DMS 273 treated with DMSO at 0.1 percent for 48 hours (cell line): ENCODE results near the gene FAXC.
"Not testable (repeated sequence)": the region's sequence is repeated elsewhere in the genome, so short reads cannot be mapped to it uniquely, and the experiment has no call there.

Source experiments
- DNase-seq: peaks from one replicate; lab custom pipeline; 2025; lab: John Stamatoyannopoulos, UW

The FAXC gene

DNA sequence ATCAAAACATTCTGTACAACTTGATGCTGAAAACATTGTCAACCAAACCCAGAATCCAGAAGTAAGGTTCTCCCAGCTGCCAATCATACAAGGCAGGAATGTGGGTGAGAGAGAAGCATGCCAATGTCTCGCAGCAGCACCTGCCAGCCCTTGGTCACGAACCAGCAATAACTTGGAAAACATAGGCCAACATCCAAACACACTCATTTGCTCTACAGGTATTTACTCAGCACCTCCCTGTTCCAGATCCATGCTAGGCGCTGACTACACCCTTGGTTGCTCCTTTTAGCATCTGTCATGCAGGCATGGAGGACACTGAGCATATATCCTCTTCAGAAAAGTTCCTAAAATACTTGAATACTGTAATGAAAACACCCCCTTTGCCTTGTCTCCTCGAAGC is 63.6 kb downstream of the FAXC start:
- DNase-seq, result no peak

DNA sequence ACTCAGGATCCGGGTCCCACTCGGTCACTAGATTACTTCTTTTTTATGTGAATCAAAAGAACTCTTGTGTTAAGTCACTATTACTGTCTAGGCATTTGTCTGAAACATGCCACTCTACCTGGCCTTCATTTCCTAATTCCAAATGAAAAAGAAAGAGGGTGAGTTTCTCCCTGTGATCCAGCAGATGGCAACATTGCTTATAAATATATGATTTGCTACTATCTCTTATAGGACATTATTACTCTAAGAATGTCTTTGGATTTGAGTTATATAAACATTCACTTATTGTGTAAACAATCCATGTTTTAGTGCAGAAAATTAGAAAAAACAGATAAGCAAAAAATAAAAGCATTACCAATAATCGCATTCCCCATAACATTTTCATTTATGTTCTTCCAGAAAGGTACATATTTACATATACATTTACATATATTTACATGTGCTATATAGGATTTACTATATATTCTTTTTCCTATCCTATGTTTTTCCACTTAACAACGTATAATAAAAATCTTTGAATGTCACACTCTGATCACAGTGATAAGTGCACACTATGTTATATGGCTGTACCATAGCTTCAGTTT is 66.9 kb downstream of the FAXC start:
- DNase-seq, result no peak

DNA sequence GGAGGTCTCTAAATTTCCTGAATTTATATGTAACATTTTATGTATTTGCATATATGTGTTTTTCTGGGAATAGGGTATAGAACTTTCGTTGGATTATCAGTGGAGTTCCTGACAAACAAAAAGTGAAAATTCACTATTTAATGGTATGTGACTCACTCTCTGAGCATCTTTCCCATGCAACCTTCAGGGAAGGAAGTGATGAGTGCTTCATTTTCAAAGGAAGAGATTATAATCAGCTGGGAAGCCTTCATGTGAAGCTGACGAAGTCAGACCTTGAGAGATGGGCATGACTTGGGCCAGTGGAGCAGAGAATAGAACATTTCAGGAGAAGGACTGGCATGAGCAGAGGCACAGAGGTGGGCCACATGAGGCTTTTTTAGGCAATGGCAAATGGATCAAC is 72.7 kb downstream of the FAXC start:
- no peak for DNase-seq

DNA sequence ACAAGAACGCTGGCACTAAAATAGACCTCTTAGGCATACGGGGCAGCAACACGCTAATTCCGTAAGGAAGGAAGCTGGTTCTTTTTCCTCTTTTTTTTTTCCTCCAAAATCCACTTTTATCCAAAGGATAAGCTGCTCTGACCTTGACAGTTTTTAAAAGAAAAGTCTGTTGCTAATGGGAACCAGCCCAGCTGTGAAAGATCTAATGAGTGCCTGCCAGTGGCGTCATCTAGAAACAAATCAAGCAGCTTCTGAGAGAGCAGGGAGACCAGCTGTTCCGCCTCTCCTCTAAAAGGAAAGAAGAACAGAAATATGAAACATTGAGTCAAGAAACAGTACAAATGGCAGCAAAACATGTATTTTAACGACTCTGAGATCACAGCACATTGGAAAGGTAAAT is 78.6 kb downstream of the FAXC start:
- no peak for DNase-seq

DNA sequence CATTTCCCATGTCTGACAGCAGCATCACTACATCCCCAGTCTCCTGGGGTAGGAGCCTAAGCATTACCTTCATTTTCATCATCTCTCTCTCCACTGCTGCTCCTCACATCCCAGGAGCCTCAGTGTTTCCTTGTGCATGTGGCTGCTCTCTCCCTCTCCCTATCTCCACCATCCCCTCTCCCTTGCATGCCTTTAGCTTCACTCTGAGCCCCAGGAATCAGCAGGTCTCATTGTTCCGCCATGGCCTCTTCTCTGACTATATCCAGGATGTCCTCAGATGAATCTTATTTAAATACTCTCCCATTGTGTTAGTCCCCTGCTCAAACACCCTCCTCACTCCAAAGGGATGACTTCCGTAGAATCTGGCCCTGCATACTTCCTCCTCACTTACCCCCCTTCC is 79.4 kb downstream of the FAXC start:
- no peak for DNase-seq

DNA sequence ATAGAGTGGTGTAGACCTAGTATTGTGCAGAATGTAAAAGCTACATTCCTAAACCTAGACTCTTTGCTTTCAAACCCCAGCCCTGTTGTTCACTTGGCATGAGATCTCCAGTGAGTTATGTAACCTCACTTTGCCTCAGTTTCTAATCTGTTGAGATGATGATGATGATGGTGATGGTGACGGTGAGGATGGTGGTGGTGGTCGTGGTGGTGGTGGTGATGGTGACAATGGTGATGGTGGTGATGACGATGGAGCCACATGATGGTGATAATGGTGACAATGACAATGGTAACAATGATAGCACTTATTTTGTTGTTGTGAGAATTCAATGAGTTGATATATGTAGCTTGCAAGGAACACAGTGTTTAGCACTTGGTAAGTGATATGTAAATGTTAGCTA is 80.3 kb downstream of the FAXC start:
- no peak for DNase-seq

DNA sequence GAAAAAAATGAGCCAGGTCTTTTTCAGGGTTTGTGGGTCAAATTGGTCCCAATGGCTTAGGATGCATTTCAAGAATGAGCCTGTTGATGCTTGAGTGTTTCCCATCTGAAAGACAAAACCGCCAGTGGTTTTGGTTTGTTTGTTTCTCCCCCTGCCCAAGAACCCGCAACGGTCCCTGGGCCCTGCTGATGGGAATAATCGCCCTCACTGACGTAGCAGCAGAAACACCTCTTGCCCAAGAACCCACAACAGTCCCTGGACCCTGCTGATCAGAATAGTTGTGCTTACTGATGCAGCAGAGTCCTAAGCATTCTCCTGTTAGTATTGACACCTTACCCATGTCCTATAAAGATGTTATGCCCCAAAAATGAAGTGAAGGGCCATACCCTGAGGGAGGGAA is 82.5 kb downstream of the FAXC start:
- not testable (repeated sequence) for DNase-seq

DNA sequence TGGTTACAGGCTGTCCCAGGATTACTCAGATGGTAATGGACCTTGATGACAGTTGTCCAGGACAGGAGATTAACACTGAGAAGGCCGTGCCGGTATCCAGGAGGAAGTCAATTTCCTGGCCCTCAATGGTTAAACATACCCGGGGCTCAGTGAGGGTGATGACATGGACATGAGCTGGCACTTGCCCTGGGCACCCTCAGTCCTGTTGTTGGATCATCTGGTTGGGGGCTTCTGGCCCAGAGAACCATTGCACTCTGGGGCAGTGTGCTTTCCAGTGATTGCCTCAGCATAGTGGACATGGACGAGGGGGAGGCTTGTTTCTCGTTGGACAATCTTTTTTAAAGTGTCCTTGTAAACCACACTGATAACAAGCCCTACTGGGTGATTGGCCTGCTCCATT is 84.0 kb downstream of the FAXC start:
- DNase-seq, result not testable (repeated sequence)

DNA sequence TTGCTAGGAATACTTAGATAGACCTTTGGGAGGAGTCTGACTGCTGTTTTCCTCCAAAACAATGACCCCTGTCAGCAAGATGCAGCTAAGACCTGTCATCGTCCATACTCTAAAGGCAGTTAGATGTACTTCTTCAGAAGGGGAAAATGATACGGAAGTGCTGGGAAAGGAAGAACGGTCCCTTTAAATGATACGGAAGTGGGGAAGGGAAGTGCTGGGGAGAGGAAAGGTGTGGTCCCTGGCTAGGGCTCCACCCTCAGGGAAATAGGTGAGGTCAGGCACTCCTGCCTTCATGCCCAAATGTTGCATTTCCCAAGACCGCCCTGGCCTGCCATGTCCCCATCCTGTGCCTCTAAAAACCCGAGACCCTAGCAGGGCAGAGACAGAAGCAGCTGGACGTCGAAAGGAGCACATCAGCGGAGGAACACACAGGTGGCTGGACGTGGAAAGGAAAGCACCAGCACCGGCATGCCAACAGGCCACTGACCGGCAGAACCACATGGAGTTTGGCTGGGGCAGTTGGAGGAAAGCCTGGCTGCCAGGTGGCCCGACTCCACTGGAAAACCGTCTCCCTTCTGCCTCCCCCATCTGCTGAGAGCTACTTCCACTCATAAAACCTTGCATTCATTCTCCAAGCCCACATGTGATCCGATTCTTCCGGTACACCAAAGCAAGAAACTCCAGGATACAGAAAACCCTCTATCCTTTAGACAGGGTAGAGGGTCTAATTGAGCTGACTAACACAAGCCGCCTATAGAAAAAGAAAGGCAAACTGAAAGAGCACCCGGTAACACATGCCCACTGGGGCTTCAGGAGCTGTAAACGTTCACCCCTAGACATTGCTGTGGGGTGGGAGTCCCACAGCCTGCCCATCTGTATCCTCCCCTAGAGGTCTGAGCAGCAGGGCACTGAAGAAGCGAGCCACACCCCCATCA is 94.6 kb downstream of the FAXC start:
- peak; percentile 37 for DNase-seq

DNA sequence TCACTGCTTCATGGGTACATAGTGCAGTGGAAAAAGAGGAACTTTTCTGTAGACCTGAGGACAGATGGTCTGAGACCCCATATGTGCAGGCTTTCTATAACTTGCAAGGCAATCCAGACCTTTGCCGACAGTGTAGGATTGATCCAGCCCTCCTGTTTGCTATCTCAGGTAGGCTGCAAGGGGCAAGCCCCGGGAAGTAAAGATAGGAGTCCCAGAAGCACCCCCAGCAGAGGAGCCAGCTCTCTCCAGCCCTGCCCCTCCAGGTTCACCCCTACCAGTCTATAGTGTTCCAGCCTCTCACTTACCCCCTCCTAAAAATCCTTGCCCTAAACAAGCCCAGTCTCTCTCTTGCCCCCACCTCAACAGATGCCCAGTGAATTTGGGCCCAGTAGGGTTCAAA is 96.2 kb downstream of the FAXC start:
- DNase-seq, result no peak

DNA sequence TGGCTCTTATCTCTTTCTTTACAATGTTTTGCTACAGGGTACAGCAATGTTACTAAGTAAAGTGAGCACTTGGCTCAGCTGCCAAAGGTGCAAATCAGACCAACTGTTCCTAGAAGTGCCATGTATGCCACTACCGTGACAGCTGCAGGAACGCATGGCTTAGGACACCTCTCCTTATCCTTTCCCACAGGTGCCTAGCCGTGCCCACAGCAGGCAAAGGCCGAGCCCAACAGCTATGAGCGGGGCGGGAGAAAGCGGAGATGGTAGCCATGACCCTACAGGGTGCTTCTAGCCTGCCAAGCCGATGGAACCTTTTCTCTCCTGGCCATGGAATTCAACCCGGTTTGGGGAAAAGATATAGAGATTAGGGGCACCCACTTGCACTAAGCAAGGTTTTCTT is 97.1 kb downstream of the FAXC start:
- DNase-seq, result no peak

DNA sequence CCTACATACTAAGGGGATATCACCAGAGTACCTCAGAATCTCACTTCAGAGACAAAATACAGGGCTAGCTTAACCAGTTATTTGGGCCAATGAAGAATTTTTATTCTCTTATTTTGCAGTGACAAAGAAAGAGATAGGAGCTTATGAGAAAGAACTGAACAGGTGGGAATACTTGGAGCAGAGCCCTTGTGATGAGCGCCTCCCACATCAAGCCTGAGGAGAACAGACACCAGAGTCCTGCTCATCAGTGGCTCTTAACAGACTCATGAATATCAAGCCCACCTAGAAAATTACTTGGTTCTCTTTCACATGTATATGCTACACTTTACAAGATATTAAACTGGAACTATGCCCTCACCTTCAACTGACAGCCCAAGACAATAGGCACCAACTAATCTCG is 99.0 kb downstream of the FAXC start:
- DNase-seq, result no peak

DNA sequence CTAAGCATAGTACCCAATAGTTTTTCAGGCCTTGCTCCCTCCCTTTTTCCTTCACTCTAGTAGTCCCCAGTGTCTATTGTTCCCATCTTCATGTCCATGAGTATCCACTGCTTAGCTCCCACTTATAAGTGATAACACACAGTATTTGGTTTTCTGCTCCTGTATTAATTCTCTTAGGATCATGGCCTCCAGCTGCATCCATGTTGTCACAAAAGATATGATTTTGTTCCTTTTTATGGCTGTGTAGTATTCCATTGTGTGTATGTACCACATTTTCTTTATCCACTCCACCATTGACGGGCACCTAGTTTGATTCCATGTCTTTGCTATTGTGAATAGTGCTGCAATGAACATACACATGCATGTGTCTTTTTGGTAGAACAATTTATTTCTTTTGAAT is 102.9 kb downstream of the FAXC start:
- DNase-seq, result no peak

DNA sequence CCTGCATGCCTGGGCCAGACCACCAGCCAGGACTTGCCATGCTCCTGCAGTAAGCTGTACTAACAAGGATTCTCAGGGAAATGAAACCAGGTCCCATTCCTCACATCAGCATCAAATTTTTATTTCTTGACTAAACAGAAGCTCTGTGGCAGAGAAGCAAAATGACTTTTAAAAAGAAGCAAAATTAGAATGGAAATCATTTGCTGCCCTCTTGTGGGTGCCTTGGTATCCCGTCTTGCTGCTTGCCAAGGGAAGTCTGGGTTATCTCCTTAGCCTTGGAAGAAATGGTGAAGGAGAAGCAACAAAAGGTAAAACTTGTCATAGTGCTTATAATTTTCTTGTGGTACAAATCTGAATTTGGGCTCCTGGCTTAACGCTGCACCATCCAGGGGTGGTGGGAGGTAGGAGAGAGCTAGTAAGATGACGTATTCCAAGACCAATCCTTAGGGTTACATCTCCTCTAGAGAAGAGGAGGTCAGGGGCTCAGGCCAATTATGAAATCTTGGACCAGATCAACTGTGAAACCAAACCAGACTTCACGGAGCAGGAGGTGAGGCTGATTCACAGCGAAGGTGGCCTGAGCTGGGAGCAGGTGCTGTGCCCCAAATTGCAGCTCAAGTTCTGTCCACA is 107.5 kb downstream of the FAXC start:
- DNase-seq, result peak; percentile 28

DNA sequence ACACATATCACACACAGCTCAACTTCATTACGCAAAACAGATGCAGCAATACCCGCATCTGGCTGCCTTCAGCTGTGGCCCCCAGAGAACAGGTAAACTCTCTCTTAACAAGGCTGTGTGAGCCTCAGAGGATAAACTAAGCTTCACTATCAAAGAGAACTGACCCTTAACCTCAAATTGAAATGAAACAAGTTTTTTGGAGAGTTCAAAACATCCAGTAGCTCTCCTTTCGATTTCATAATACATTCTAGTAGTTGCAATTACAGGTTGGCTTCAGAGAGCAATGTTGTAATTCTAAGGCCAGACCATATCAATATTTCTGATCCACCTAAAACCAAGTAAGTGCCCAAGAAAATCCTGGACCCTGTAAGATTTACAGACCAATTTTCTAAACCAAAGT is 113.5 kb downstream of the FAXC start:
- DNase-seq, result no peak

DNA sequence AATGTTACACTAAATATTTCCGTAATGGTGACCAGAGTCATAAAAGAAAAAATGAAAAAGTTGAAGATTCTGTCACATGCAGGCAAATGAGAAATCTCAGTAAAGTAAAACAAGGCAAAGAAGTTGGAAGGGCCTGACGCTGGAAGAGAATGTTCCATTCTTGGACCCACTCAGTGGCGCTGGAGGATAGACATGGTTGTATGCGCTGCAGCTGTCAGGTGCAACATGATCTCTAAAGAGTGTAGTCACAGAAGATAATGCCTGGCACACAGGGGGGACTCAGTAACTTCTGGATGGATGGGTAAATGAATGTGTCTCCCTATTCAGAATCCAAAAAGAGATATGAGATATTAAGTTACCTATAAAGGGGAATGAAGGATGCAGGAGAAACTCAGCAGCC is 116.3 kb downstream of the FAXC start:
- DNase-seq, result no peak

DNA sequence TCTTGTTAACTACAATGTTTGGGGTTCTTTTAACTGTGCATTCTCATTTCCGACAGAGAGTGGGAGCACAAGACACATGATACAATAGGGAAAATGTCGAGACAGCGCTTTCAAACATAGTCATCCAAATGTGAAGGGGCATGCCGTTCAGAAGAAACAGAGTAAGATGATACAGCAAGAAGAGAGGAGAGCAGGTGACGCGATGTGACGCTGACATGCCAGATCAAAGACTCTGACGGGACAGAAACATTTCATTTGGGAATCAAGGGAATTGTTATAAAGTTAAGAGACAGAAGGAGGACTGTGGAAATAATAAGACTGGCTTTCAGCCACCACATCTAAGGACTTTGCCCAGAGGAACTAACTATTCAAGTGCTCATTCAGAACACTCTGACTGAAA is 117.4 kb downstream of the FAXC start:
- DNase-seq, result no peak

DNA sequence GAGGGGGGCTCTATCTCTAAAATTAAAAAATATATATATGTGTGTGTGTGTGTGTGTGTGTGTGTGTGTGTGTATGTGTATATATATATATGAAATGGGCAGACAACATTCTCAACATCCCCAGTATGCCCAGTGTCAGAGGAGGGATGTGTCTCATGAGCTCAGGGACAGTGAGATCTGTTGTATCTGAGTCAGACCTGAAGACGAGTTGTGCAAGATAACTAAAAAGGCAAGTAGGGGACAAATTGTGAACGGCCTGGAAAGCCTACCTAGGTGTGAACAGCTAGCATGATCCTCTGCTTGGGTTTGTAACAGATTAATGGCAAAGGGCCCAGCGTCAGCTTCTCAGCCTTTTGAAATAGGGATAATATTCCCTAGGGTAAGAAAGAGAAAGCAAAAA is 124.3 kb downstream of the FAXC start:
- no peak for DNase-seq
